ENCODE results near the gene ATP1A1.

Gene ATP1A1

GRCh38 chr1:116402333-116402732, 29.3 kb downstream of the ATP1A1 start:
- TF ChIP-seq CTCF (IDR thresholded peaks at IDR 0.05; ENCODE audit: extremely low read depth, missing control alignments) = no peak
- no peak for DNase-seq (ENCODE audit: low spot score)

- no peak for TF ChIP-seq CTCF (IDR thresholded peaks at IDR 0.05; ENCODE audit: extremely low read depth, missing control alignments)
- no peak for DNase-seq (ENCODE audit: low spot score)
Observed at GRCh38 chr1:116403496-116404136, 30.6 kb downstream of the ATP1A1 start.

- DNase-seq (ENCODE audit: low spot score) = no peak
- TF ChIP-seq CTCF (IDR thresholded peaks at IDR 0.05; ENCODE audit: extremely low read depth, missing control alignments) = no peak
Observed at GRCh38 chr1:116404699-116405098, 31.7 kb downstream of the ATP1A1 start.

- no peak for TF ChIP-seq CTCF (IDR thresholded peaks at IDR 0.05; ENCODE audit: extremely low read depth, missing control alignments)
- DNase-seq (ENCODE audit: low spot score) = no peak
Observed at GRCh38 chr1:116405241-116406135, 32.4 kb downstream of the ATP1A1 start.

GRCh38 chr1:116407033-116407432, 34.0 kb downstream of the ATP1A1 start:
- DNase-seq (ENCODE audit: low spot score) = no peak
- TF ChIP-seq CTCF (IDR thresholded peaks at IDR 0.05; ENCODE audit: extremely low read depth, missing control alignments) = no peak

GRCh38 chr1:116408193-116408592, 35.1 kb downstream of the ATP1A1 start:
- no peak for TF ChIP-seq CTCF (IDR thresholded peaks at IDR 0.05; ENCODE audit: extremely low read depth, missing control alignments)
- DNase-seq (ENCODE audit: low spot score) = no peak
